ENCODE measurements around the gene DOCK4.

GRCh38 chr7:112070674-112071256 is 135.4 kb downstream of the DOCK4 start:
- TF ChIP-seq POLR2A (IDR thresholded peaks at IDR 0.05), result no peak
- TF ChIP-seq, protein P1, sequence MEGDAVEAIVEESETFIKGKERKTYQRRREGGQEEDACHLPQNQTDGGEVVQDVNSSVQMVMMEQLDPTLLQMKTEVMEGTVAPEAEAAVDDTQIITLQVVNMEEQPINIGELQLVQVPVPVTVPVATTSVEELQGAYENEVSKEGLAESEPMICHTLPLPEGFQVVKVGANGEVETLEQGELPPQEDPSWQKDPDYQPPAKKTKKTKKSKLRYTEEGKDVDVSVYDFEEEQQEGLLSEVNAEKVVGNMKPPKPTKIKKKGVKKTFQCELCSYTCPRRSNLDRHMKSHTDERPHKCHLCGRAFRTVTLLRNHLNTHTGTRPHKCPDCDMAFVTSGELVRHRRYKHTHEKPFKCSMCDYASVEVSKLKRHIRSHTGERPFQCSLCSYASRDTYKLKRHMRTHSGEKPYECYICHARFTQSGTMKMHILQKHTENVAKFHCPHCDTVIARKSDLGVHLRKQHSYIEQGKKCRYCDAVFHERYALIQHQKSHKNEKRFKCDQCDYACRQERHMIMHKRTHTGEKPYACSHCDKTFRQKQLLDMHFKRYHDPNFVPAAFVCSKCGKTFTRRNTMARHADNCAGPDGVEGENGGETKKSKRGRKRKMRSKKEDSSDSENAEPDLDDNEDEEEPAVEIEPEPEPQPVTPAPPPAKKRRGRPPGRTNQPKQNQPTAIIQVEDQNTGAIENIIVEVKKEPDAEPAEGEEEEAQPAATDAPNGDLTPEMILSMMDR (IDR thresholded peaks at IDR 0.05), result no peak

All from thyroid gland (tissue), 4 donors.